ENCODE results near the gene MAN1A1. TPM values are rescaled to one million over a fixed set of nuclear protein-coding genes. Genes with fewer than 3 reads are reported as not detected.

The MAN1A1 gene
- total and polyA plus RNA-seq, 4 donors: 68.2 to 209 (median 148) TPM

- TF ChIP-seq TAF1 (conservative IDR thresholded peaks at IDR 0.05) (no peak), ZBTB33 (IDR thresholded peaks at IDR 0.05) (no peak), FOXA1 (IDR thresholded peaks at IDR 0.05) (no peak), JUND (IDR thresholded peaks at IDR 0.05) (no peak), GABPA (IDR thresholded peaks at IDR 0.05 in 1 of 2, conservative IDR thresholded peaks at IDR 0.05 in 1 of 2) (no peak), FOXA2 (IDR thresholded peaks at IDR 0.05) (no peak), NR2F2 (IDR thresholded peaks at IDR 0.05) (no peak), SP1 (IDR thresholded peaks at IDR 0.05) (no peak), HNF4G (IDR thresholded peaks at IDR 0.05) (no peak), YY1 (IDR thresholded peaks at IDR 0.05) (no peak), EGR1 (IDR thresholded peaks at IDR 0.05; ENCODE audit: low read depth in 2 of 2) (no peak)
- TF ChIP-seq, protein P1, sequence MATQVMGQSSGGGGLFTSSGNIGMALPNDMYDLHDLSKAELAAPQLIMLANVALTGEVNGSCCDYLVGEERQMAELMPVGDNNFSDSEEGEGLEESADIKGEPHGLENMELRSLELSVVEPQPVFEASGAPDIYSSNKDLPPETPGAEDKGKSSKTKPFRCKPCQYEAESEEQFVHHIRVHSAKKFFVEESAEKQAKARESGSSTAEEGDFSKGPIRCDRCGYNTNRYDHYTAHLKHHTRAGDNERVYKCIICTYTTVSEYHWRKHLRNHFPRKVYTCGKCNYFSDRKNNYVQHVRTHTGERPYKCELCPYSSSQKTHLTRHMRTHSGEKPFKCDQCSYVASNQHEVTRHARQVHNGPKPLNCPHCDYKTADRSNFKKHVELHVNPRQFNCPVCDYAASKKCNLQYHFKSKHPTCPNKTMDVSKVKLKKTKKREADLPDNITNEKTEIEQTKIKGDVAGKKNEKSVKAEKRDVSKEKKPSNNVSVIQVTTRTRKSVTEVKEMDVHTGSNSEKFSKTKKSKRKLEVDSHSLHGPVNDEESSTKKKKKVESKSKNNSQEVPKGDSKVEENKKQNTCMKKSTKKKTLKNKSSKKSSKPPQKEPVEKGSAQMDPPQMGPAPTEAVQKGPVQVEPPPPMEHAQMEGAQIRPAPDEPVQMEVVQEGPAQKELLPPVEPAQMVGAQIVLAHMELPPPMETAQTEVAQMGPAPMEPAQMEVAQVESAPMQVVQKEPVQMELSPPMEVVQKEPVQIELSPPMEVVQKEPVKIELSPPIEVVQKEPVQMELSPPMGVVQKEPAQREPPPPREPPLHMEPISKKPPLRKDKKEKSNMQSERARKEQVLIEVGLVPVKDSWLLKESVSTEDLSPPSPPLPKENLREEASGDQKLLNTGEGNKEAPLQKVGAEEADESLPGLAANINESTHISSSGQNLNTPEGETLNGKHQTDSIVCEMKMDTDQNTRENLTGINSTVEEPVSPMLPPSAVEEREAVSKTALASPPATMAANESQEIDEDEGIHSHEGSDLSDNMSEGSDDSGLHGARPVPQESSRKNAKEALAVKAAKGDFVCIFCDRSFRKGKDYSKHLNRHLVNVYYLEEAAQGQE (IDR thresholded peaks at IDR 0.05): no peak
- TF ChIP-seq, protein P2, sequence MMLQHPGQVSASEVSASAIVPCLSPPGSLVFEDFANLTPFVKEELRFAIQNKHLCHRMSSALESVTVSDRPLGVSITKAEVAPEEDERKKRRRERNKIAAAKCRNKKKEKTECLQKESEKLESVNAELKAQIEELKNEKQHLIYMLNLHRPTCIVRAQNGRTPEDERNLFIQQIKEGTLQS (IDR thresholded peaks at IDR 0.05): no peak
- no peak overlapping the region for H3K9ac ChIP-seq (ENCODE audit: low read depth in 1 of 2, low read length in 2 of 2)
Measured at GRCh38 chr6:119311514-119312142, 37.9 kb downstream of the MAN1A1 start.

DNA sequence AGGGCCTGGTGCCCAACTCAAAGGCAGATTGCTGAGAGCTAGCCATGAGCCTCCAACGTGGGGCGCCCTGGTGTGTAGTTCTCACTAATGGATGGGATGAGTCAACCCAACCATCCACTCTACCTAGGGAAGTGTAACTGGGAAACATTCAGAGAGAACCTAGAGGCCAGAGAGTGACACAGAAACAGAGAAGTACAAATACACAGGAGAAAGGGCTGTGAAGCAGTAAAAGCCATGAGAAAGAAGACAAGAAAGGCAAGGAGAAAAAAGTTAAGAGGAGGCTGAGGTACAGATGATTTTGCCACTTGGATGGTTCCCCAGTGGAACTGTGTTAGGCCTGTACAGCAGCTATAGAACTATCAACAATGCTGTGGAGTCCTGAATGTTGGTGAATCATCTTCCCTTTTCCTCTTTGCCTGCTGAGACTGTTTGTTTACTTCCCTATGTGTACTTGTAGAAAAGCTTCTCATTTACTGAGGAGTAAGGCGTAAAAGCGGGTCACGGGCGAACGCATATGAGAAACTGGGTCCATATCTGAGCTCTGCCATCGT lies 39.0 kb downstream of the MAN1A1 start:
- Histone ChIP-seq H3K36me3 (ENCODE audit: control insufficient read depth in 4 of 4, insufficient read depth in 3 of 4, low read depth in 1 of 4, low read length in 3 of 4) (peaks cover 4 to 17% (median 8%) of the 10 kb centered on the region in 4 donors), H3K4me3 (ENCODE audit: low read depth in 1 of 3, low read length in 3 of 3) (no peak overlapping the region), H3K27ac (ENCODE audit: low read depth in 1 of 2, low read length in 2 of 2) (no peak overlapping the region), H3K27me3 (ENCODE audit: control insufficient read depth in 4 of 4, insufficient read depth in 4 of 4, low read length in 3 of 4) (no peaks in the 10 kb centered on the region), H3K9me3 (ENCODE audit: control insufficient read depth in 4 of 4, low read length in 3 of 4) (no peaks in the 10 kb centered on the region), H3K4me1 (ENCODE audit: control insufficient read depth in 4 of 4, insufficient read depth in 4 of 4, low read length in 3 of 4) (peaks cover 7 to 32% (median 22%) of the 10 kb centered on the region in 4 donors), H3K9ac (ENCODE audit: low read depth in 1 of 2, low read length in 2 of 2) (no peak overlapping the region)
- TF ChIP-seq HNF4A (conservative IDR thresholded peaks at IDR 0.05) (no peak), ZBTB33 (IDR thresholded peaks at IDR 0.05) (no peak), MAX (IDR thresholded peaks at IDR 0.05) (no peak), RXRA (IDR thresholded peaks at IDR 0.05) (no peak), HNF4G (IDR thresholded peaks at IDR 0.05) (no peak), YY1 (IDR thresholded peaks at IDR 0.05) (no peak), SP1 (IDR thresholded peaks at IDR 0.05) (no peak), GABPA (IDR thresholded peaks at IDR 0.05 in 1 of 2, conservative IDR thresholded peaks at IDR 0.05 in 1 of 2) (no peak), JUND (IDR thresholded peaks at IDR 0.05) (no peak), RAD21 (IDR thresholded peaks at IDR 0.05) (no peak)
- TF ChIP-seq, protein P2 (IDR thresholded peaks at IDR 0.05): no peak
- no peak for DNase-seq (ENCODE audit: low spot score)
- WGBS: 79% methylated on average over 8 of the region's 8 CpGs

More at GRCh38 chr6:119311514-119312142, 37.9 kb downstream of the MAN1A1 start:
- peaks cover 8 to 32% (median 22%) of the 10 kb centered on the region in 4 donors for H3K4me1 ChIP-seq (ENCODE audit: control insufficient read depth in 4 of 4, insufficient read depth in 4 of 4, low read length in 3 of 4)
- H3K27me3 ChIP-seq (ENCODE audit: control insufficient read depth in 4 of 4, insufficient read depth in 4 of 4, low read length in 3 of 4): no peaks in the 10 kb centered on the region
- H3K4me3 ChIP-seq (ENCODE audit: low read depth in 1 of 3, low read length in 3 of 3): no peak overlapping the region
- peaks cover 1 to 6% (median 2%) of the 10 kb centered on the region in 4 donors for H3K36me3 ChIP-seq (ENCODE audit: control insufficient read depth in 4 of 4, insufficient read depth in 3 of 4, low read depth in 1 of 4, low read length in 3 of 4)
- DNase-seq (ENCODE audit: low spot score): no peak
- no peaks in the 10 kb centered on the region for H3K9me3 ChIP-seq (ENCODE audit: control insufficient read depth in 4 of 4, low read length in 3 of 4)
- 92% methylated on average over 8 of the region's 8 CpGs for WGBS
- H3K27ac ChIP-seq (ENCODE audit: low read depth in 1 of 2, low read length in 2 of 2): no peak overlapping the region

All from liver (tissue), 9 donors.